Testis (tissue), 2 donors: Measurements from ENCODE around the gene CISD2.
"Not testable (repeated sequence)": the region's sequence is repeated elsewhere in the genome, so short reads cannot be mapped to it uniquely, and the experiment has no call there.

Experiments used
- CTCF ChIP-seq, 3 experiments: fragments of 450-650 bp in 2 of 3; fragments of 200-600 bp in 1 of 3; sonication (generic) in 1 of 3; IDR thresholded peaks; one replicate each; pipeline ENCODE4 v1.5.1; 2016 to 2019; ENCODE audit warnings: antibody characterized with exemption in 3 of 3, mild to moderate bottlenecking in 2 of 3, moderate library complexity in 1 of 3
- POLR2A ChIP-seq: fragments of 450-650 bp; IDR thresholded peaks from one replicate; pipeline ENCODE4 v1.6.1; 2017; ENCODE audit warnings: antibody characterized with exemption, mild to moderate bottlenecking, moderate library complexity

- not testable (repeated sequence) for TF ChIP-seq CTCF (IDR thresholded peaks at IDR 0.05); POLR2A
These were observed 9.6 kb downstream of the CISD2 start for GRCh38 chr4:102878349-102878748.
